ENCODE measurements around the gene ALKBH5. TPM values are rescaled to one million over a fixed set of nuclear protein-coding genes. Genes with fewer than 3 reads are reported as not detected.

The ALKBH5 gene
- total RNA-seq, 1 experiment from 2014 or later = 97.8 TPM

- ChIA-PET CTCF (no interaction called here), POLR2A (no interaction called here), RAD21 (ENCODE audit: low non-redundant PET in 1 of 2, low total read pairs in 2 of 2, uncharacterized antibody in 2 of 2, unreplicated experiment in 2 of 2) (no interaction called here)
- H2AFZ ChIP-seq (ENCODE audit: low read depth, low read length, poor library complexity, severe bottlenecking) = no peak overlapping the region
- H3K4me3 ChIP-seq (replicated peaks in 1 of 2; ENCODE audit: low read depth in 1 of 2, low read length in 2 of 2) = peak overlapping the region; percentile 87 to 92
- peaks cover 30 to 43% of the 10 kb centered on the region in 2 experiments for H3K4me1 ChIP-seq (ENCODE audit: control insufficient read depth in 1 of 2, insufficient read depth in 2 of 2, low read length in 2 of 2)
- TF ChIP-seq YY1 (IDR thresholded peaks at IDR 0.05; ENCODE audit: extremely low read depth, insufficient replicate concordance, low read depth, low read length) = no peak
- TF ChIP-seq CTCF (IDR thresholded peaks at IDR 0.05 in 2 of 3, conservative IDR thresholded peaks at IDR 0.05 in 1 of 3; ENCODE audit: borderline replicate concordance in 1 of 3, insufficient read depth in 1 of 3, low read depth in 2 of 3, low read length in 2 of 3) = no peak
- no peak for TF ChIP-seq ZNF274 (IDR thresholded peaks at IDR 0.05; ENCODE audit: low read depth, low read length)
- no peak for TF ChIP-seq RAD21 (IDR thresholded peaks at IDR 0.05; ENCODE audit: low read depth)
- no peak for TF ChIP-seq SIN3A (IDR thresholded peaks at IDR 0.05; ENCODE audit: low read depth)
- no peak for TF ChIP-seq SRF (IDR thresholded peaks at IDR 0.05; ENCODE audit: low read depth)
- TF ChIP-seq POLR2AphosphoS5 (IDR thresholded peaks at IDR 0.05; ENCODE audit: low read depth, low read length) = no peak
- no peak for TF ChIP-seq EZH2 (IDR thresholded peaks at IDR 0.05)
- TF ChIP-seq ATF3 (IDR thresholded peaks at IDR 0.05) = no peak
- no peak for TF ChIP-seq FOSL1 (IDR thresholded peaks at IDR 0.05; ENCODE audit: low read depth)
- TF ChIP-seq EGR1 (IDR thresholded peaks at IDR 0.05; ENCODE audit: low read depth) = no peak
- TF ChIP-seq JUND (IDR thresholded peaks at IDR 0.05) = no peak
- no peak for TF ChIP-seq EZH2phosphoT487 (IDR thresholded peaks at IDR 0.05; ENCODE audit: borderline replicate concordance)
- no peak for TF ChIP-seq TCF7L2 (IDR thresholded peaks at IDR 0.05; ENCODE audit: borderline replicate concordance, extremely low read depth, insufficient read depth, insufficient read length)
- TF ChIP-seq CEBPB (IDR thresholded peaks at IDR 0.05; ENCODE audit: low read depth) = no peak
- TF ChIP-seq MAX (IDR thresholded peaks at IDR 0.05) = no peak
- TF ChIP-seq ELF1 (IDR thresholded peaks at IDR 0.05; ENCODE audit: borderline replicate concordance, low read depth) = no peak
- ATAC-seq (peak; percentile 26), DNase-seq (ENCODE audit: low read depth, low spot score) (no peak)
- H3K36me3 ChIP-seq (ENCODE audit: control insufficient read depth in 1 of 2, insufficient read depth in 2 of 2, low read length in 2 of 2) = peaks cover 12 to 27% of the 10 kb centered on the region in 2 experiments
- H4K20me1 ChIP-seq (ENCODE audit: insufficient read depth) = no peaks in the 10 kb centered on the region
- TSS peak; percentile 39 for BruUV-seq (replicated peaks)
- H3K9me2 ChIP-seq (ENCODE audit: insufficient read depth) = no peaks in the 10 kb centered on the region
- intact Hi-C loops (cut with micrococcal nuclease) = no loop called here
- no peaks in the 10 kb centered on the region for H3K9me3 ChIP-seq (ENCODE audit: control insufficient read depth in 1 of 2, insufficient read depth in 1 of 2, low read depth in 1 of 2, low read length in 2 of 2)
- H3K4me2 ChIP-seq (ENCODE audit: low read length) = peak overlapping the region; percentile 88
- no peaks in the 10 kb centered on the region for H3K27me3 ChIP-seq (ENCODE audit: insufficient read depth, low read length)
- H3K9ac ChIP-seq (ENCODE audit: low read length) = peak overlapping the region; percentile 94
- peak overlapping the region; percentile 96 for H3K27ac ChIP-seq (ENCODE audit: low read depth, low read length)
- H3K79me2 ChIP-seq (ENCODE audit: insufficient read depth, low read length) = peaks cover 51% of the 10 kb centered on the region
Measured at GRCh38 chr17:18257268-18257981, 73.8 kb downstream of the ALKBH5 start.
